H1 (cell line): ENCODE data around the gene MRTFA. TPM values are rescaled to one million over a fixed set of nuclear protein-coding genes. Genes with fewer than 3 reads are reported as not detected.

Source experiments
- CTCF ChIA-PET: fragments of 300-600 bp; sonication (Branson Sonifier 250); formaldehyde crosslinking; loops from one replicate; lab custom pipeline; 2021; ENCODE audit not compliant: partially characterized antibody; lab: Charles Lee
- POLR2A ChIA-PET: fragments of 300-600 bp; sonication (Branson Sonifier 250); formaldehyde crosslinking; loops from one replicate; lab custom pipeline; 2021; ENCODE audit warnings: inconsistent platforms; ENCODE audit not compliant: partially characterized antibody; lab: Charles Lee
- DNase-seq, 2 experiments: peaks; one replicate each; pipeline versions ENCODE4 v3.0.0 to v3.0.0-alpha.2; 2010 to 2022; ENCODE audit warnings: low spot score in 2 of 2, low read depth in 1 of 2, mixed read lengths in 1 of 2
- FAIRE-seq: peaks from 2 replicates; lab custom pipeline; 2011; peaks lifted over from hg19 to GRCh38; lab: Jason Lieb, UNC
- H2AFZ ChIP-seq: 2 replicates; pipeline ENCODE4 v1.8.1; 2012; ENCODE audit warnings: low read length, inconsistent platforms
- H2AK5ac ChIP-seq: 2 replicates; pipeline ENCODE4 v1.6.1; 2013; ENCODE audit warnings: low read depth, low read length
- H2BK120ac ChIP-seq: replicated peaks from 2 replicates; pipeline ENCODE3; 2013; ENCODE audit warnings: low read depth, low read length, inconsistent platforms
- H2BK12ac ChIP-seq: 2 replicates; pipeline ENCODE4 v1.6.1; 2013; ENCODE audit warnings: low read depth, low read length
- H2BK15ac ChIP-seq: 2 replicates; pipeline ENCODE4 v1.6.1; 2013; ENCODE audit warnings: low read length
- H2BK20ac ChIP-seq: 2 replicates; pipeline ENCODE4 v1.6.1; 2013; ENCODE audit warnings: low read length
- H2BK5ac ChIP-seq: 2 replicates; pipeline ENCODE4 v1.6.1; 2013; ENCODE audit warnings: low read depth, low read length
- H3K14ac ChIP-seq: 2 replicates; pipeline ENCODE4 v1.6.1; 2013; ENCODE audit warnings: inconsistent platforms; ENCODE audit not compliant: insufficient read length
- H3K18ac ChIP-seq: 2 replicates; pipeline ENCODE4 v1.6.1; 2013; ENCODE audit warnings: low read length; ENCODE audit errors: extremely low read depth
- H3K23ac ChIP-seq: 2 replicates; pipeline ENCODE4 v1.6.1; 2013; ENCODE audit warnings: inconsistent platforms; ENCODE audit not compliant: insufficient read length
- H3K23me2 ChIP-seq: 2 replicates; pipeline ENCODE4 v1.6.1; 2013; ENCODE audit warnings: low read depth, low read length
- H3K27ac ChIP-seq: 2 replicates; pipeline ENCODE4 v1.6.1; 2011; ENCODE audit warnings: low read depth, low read length, inconsistent platforms
- H3K27me3 ChIP-seq, 4 experiments: replicated peaks in 1 of 4; 1 replicate in 1 of 4; 2 replicates in 3 of 4; pipeline versions ENCODE4 v1.6.1 to v1.8.1; 2011 to 2013; ENCODE audit warnings: low read length in 3 of 4, mild to moderate bottlenecking in 3 of 4, inconsistent platforms in 2 of 4, mixed read lengths in 2 of 4, moderate library complexity in 1 of 4; ENCODE audit not compliant: control insufficient read depth in 3 of 4, insufficient read depth in 3 of 4; ENCODE audit errors: extremely low read depth in 1 of 4
- H3K36me3 ChIP-seq, 4 experiments: 2 replicates each; pipeline versions ENCODE4 v1.6.1 to v1.8.1; 2011 to 2013; ENCODE audit warnings: mild to moderate bottlenecking in 4 of 4, low read length in 3 of 4, moderate library complexity in 2 of 4, control low read depth in 1 of 4, inconsistent platforms in 1 of 4; ENCODE audit not compliant: insufficient read depth in 4 of 4, control insufficient read depth in 2 of 4
- H3K4ac ChIP-seq: replicated peaks from 2 replicates; pipeline ENCODE3; 2013; ENCODE audit warnings: low read length, low read depth, mixed read lengths, inconsistent platforms; ENCODE audit not compliant: insufficient read length
- H3K4me1 ChIP-seq, 4 experiments: replicated peaks in 1 of 4; 1 replicate in 1 of 4; 2 replicates in 3 of 4; pipeline versions ENCODE4 v1.6.1 to v1.8.1; 2011 to 2013; ENCODE audit warnings: low read length in 3 of 4, inconsistent platforms in 2 of 4, mixed read lengths in 1 of 4; ENCODE audit not compliant: insufficient read depth in 4 of 4, control insufficient read depth in 3 of 4
- H3K4me2 ChIP-seq, 2 experiments: 2 replicates each; pipeline versions ENCODE4 v1.6.1 to v1.8.1; 2011 to 2013; ENCODE audit warnings: low read depth in 2 of 2, low read length in 2 of 2, control low read depth in 1 of 2, inconsistent platforms in 1 of 2, mild to moderate bottlenecking in 1 of 2; ENCODE audit not compliant: insufficient read depth in 1 of 2
- H3K4me3 ChIP-seq, 4 experiments: fragments of 200-600, 300-600 bp in 1 of 4; sonication (generic), shearing (Covaris generic), sonication (Bioruptor Twin) in 1 of 4; 2 replicates each; pipeline versions ENCODE4 v1.5.1 to v1.8.1; 2011 to 2016; ENCODE audit warnings: low read length in 4 of 4, low read depth in 3 of 4, control low read depth in 2 of 4, inconsistent platforms in 2 of 4, mild to moderate bottlenecking in 2 of 4, mixed read lengths in 1 of 4, moderate library complexity in 1 of 4; ENCODE audit not compliant: insufficient read depth in 2 of 4; ENCODE audit errors: extremely low read depth in 1 of 4
- H3K56ac ChIP-seq: replicated peaks from 2 replicates; pipeline ENCODE3; 2013; ENCODE audit warnings: low read depth, mild to moderate bottlenecking, mixed read lengths, low read length, inconsistent platforms; ENCODE audit not compliant: insufficient read length
- H3K79me1 ChIP-seq: 2 replicates; pipeline ENCODE4 v1.6.1; 2013; ENCODE audit warnings: low read depth, low read length, control low read depth
- H3K79me2 ChIP-seq, 2 experiments: 2 replicates each; pipeline versions ENCODE4 v1.6.1 to v1.8.1; 2012 to 2013; ENCODE audit warnings: low read length in 2 of 2, mild to moderate bottlenecking in 2 of 2, inconsistent platforms in 1 of 2; ENCODE audit not compliant: insufficient read depth in 2 of 2, control insufficient read depth in 1 of 2
- H3K9ac ChIP-seq, 4 experiments: replicated peaks in 1 of 4; 1 replicate in 1 of 4; 2 replicates in 3 of 4; pipeline versions ENCODE4 v1.6.1 to v1.8.1; 2011 to 2013; ENCODE audit warnings: low read depth in 3 of 4, low read length in 3 of 4, control low read depth in 2 of 4, mild to moderate bottlenecking in 2 of 4, moderate library complexity in 2 of 4, inconsistent platforms in 1 of 4; ENCODE audit errors: extremely low read depth in 1 of 4
- H3K9me3 ChIP-seq, 2 experiments: 2 replicates each; pipeline versions ENCODE4 v1.6.1 to v1.8.1; 2012 to 2013; ENCODE audit warnings: mild to moderate bottlenecking in 2 of 2, moderate library complexity in 2 of 2, control low read depth in 1 of 2, inconsistent platforms in 1 of 2, low read depth in 1 of 2, low read length in 1 of 2, mixed read lengths in 1 of 2; ENCODE audit not compliant: insufficient read depth in 2 of 2
- H4K20me1 ChIP-seq, 2 experiments: replicated peaks in 1 of 2; 2 replicates each; pipeline versions ENCODE3 to v1.8.1; 2011 to 2013; ENCODE audit warnings: inconsistent platforms in 2 of 2, low read length in 2 of 2, mild to moderate bottlenecking in 1 of 2; ENCODE audit not compliant: insufficient read depth in 2 of 2, control insufficient read depth in 1 of 2
- H4K5ac ChIP-seq: 2 replicates; pipeline ENCODE4 v1.6.1; 2013; ENCODE audit warnings: low read length, low read depth, mixed read lengths, inconsistent platforms; ENCODE audit not compliant: insufficient read length
- H4K8ac ChIP-seq: 2 replicates; pipeline ENCODE4 v1.8.0; 2013; ENCODE audit warnings: mild to moderate bottlenecking, moderate library complexity, low read length, inconsistent platforms; ENCODE audit not compliant: insufficient read depth; ENCODE audit errors: extremely low read depth
- H4K91ac ChIP-seq: replicated peaks from 2 replicates; pipeline ENCODE3; 2013; ENCODE audit warnings: low read length, mixed read lengths, inconsistent platforms; ENCODE audit not compliant: insufficient read length
- CBX8 ChIP-seq: fragments of 300-800, 300-1000 bp; sonication (generic); IDR thresholded peaks from 2 replicates; pipeline ENCODE4 v1.7.1; 2016; ENCODE audit warnings: low read depth, low read length, borderline replicate concordance
- HDAC2 ChIP-seq, 2 experiments: fragments of 300-600 bp in 1 of 2; sonication (generic) in 1 of 2; IDR thresholded peaks; 2 replicates each; pipeline ENCODE4 v1.6.1; 2011 to 2012; ENCODE audit warnings: low read depth in 2 of 2, low read length in 2 of 2, mild to moderate bottlenecking in 2 of 2, moderate library complexity in 2 of 2, borderline replicate concordance in 1 of 2, inconsistent platforms in 1 of 2
- POLR2AphosphoS5 ChIP-seq: IDR thresholded peaks from 2 replicates; pipeline ENCODE4 v1.6.1; 2011; ENCODE audit warnings: low read depth, low read length
- SAP30 ChIP-seq: fragments of 300-600 bp; sonication (generic); IDR thresholded peaks from 2 replicates; pipeline ENCODE4 v1.7.1; 2012; ENCODE audit warnings: low read length, moderate library complexity, mild to moderate bottlenecking, inconsistent platforms; ENCODE audit not compliant: insufficient read depth, insufficient replicate concordance
- SIRT6 ChIP-seq: IDR thresholded peaks from one replicate; pipeline ENCODE4 v1.7.1; 2012; ENCODE audit warnings: low read length, inconsistent platforms
- SIX5 ChIP-seq: IDR thresholded peaks from 2 replicates; pipeline ENCODE4 v1.6.1; 2011; ENCODE audit warnings: mild to moderate bottlenecking, low read depth, low read length
- TAF1 ChIP-seq: IDR thresholded peaks from 2 replicates; pipeline ENCODE4 v1.6.1; 2011; ENCODE audit warnings: mild to moderate bottlenecking, low read depth, low read length
- TBP ChIP-seq: IDR thresholded peaks from 2 replicates; pipeline ENCODE4 v1.6.1; 2011; ENCODE audit warnings: low read depth, low read length, improper control_type of control experiment
- whole genome bisulfite sequencing, 2 experiments: shearing (Covaris generic) in 1 of 2; methylation state at CpG; one replicate each; pipeline versions ENCODE4 v1.1.6 to v1.1.7; 2013 to 2015; ENCODE audit warnings: low lambda C conversion rate in 2 of 2, mixed read lengths in 2 of 2, inconsistent platforms in 1 of 2, low coverage in 1 of 2, missing lambda C conversion rate in 1 of 2; ENCODE audit not compliant: insufficient replicate concordance in 2 of 2, insufficient coverage in 1 of 2, insufficient read length in 1 of 2; ENCODE audit errors: extremely low coverage in 1 of 2, missing lambda C conversion rate in 1 of 2; 5-methylcytosine and 5-hydroxymethylcytosine counted together
- polyA plus RNA-seq, 7 experiments: library from polyadenylated mRNA; depleted of rRNA in 3 of 7; stranded (reverse) in 5 of 7; unstranded in 2 of 7; fragments of >200 nt in 5 of 7; fragments of 200-250 nt in 2 of 7; gene quantifications; 1 replicate in 5 of 7; 2 replicates in 1 of 7; 4 replicates in 1 of 7; pipeline versions ENCODE4 v1.2.1 to v1.2.3, GENCODE V29; 2011 to 2013; ENCODE audit warnings: missing spikeins in 2 of 7, mixed read lengths in 2 of 7
- total RNA-seq: library from RNA; stranded (reverse); fragmentation: NEBNext Ultra II Directional; extraction: Animal tissue kit (Norgen Biotek cat#: 25700); gene quantifications from 2 replicates; pipeline ENCODE4 v1.2.1, GENCODE V29; 2021
- TF ChIP-seq, protein P1 (sequence below): IDR thresholded peaks from 2 replicates; pipeline ENCODE4 v1.6.1; 2012; ENCODE audit warnings: low read length, inconsistent platforms

The MRTFA gene
- total and polyA plus RNA-seq, 2 of the 8 experiments (the other 6 are each of a cell fraction or from before 2014, with no cell fraction given): 5.4 to 37.9 TPM

DNA sequence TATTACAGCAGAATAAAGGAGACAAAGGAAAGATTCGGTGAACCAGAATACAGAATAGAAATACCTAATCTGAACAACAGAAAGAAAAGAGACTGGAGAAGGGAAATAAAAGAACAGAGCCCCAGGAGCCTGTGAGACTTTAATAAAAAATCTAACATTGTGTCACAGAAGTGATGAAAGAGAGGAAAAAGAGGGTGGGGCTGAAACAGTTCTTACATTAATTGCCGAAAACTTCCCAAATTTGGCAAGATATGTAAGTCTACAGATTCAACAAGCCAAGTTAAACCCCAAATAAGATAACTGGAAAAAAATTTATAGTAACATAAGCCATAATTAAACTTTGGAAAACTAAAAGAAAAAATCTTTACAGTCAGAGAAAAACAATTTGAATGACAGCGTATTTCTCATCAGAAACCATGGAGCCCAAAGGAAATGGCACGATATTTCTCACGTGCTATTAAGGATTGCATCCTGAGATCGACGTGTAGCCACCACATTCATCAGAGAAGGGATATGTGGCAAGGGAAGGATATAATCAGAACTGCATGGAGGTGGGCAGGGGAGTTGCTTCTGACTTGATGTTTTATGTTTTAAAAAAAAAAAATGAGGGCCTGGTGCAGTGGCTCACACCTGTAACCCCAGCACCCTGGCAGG is 192.2 kb downstream of the MRTFA start:
- Histone ChIP-seq H3K18ac (no peak overlapping the region), H3K4me3 (no peak overlapping the region), H3K27me3 (no peaks in the 10 kb centered on the region), H2BK15ac (no peak overlapping the region), H2BK20ac (no peak overlapping the region), H4K20me1 (no peaks in the 10 kb centered on the region), H3K27ac (no peak overlapping the region), H3K23ac (no peak overlapping the region), H3K9me3 (no peaks in the 10 kb centered on the region), H3K79me2 (no peaks in the 10 kb centered on the region; a peak in 1 of 4 replicates), H2BK120ac (no peak overlapping the region), H3K9ac (no peak overlapping the region), H3K36me3 (no peaks in the 10 kb centered on the region; a peak in 2 of 8 replicates), H3K56ac (no peak overlapping the region), H4K5ac (no peak overlapping the region), H3K79me1 (peaks cover 3% of the 10 kb centered on the region; the same call in 1 of the 2 replicates), H3K23me2 (no peaks in the 10 kb centered on the region), H3K14ac (no peak overlapping the region), H4K91ac (no peak overlapping the region), H2BK5ac (no peak overlapping the region), H3K4me1 (no peaks in the 10 kb centered on the region; a peak in 1 of 7 replicates), H3K4me2 (no peak overlapping the region), H2BK12ac (no peak overlapping the region), H2AK5ac (no peak overlapping the region), H2AFZ (no peak overlapping the region), H3K4ac (no peak overlapping the region), H4K8ac (no peak overlapping the region)
- no peak for FAIRE-seq
- CTCF ChIA-PET: interaction anchor here (0.5 to 1.1 kb wide), 6 partner anchors 13 to 219 kb away, joined by 3 to 5 read pairs (median 4); no protein-coding TSS in a partner anchor
- TF ChIP-seq, protein P1, sequence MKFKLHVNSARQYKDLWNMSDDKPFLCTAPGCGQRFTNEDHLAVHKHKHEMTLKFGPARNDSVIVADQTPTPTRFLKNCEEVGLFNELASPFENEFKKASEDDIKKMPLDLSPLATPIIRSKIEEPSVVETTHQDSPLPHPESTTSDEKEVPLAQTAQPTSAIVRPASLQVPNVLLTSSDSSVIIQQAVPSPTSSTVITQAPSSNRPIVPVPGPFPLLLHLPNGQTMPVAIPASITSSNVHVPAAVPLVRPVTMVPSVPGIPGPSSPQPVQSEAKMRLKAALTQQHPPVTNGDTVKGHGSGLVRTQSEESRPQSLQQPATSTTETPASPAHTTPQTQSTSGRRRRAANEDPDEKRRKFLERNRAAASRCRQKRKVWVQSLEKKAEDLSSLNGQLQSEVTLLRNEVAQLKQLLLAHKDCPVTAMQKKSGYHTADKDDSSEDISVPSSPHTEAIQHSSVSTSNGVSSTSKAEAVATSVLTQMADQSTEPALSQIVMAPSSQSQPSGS: no peak
- no peak for TF ChIP-seq TBP
- TF ChIP-seq HDAC2 (IDR thresholded peaks at IDR 0.05; ENCODE audit: borderline replicate concordance in 1 of 2, low read depth in 2 of 2, low read length in 2 of 2): no peak
- TF ChIP-seq SIX5: no peak
- no peak for TF ChIP-seq SAP30
- TF ChIP-seq TAF1: no peak
- no peak for TF ChIP-seq POLR2AphosphoS5
- TF ChIP-seq CBX8: no peak
- TF ChIP-seq SIRT6: no peak
- POLR2A ChIA-PET: no interaction called here
- WGBS, 2 experiments: 96% methylated on average over 7 of the region's 7 CpGs; no CpG with 5 or more reads in 1 of the 2 experiments
- DNase-seq: no peak
